PC-9 (cell line): ENCODE measurements around the gene SLC35F3. TPM values are rescaled to one million over a fixed set of nuclear protein-coding genes. Genes with fewer than 3 reads are reported as not detected.

Experiments
- BruUV-seq: library from RNA; stranded (reverse); fragments of 400-500 nt; replicated peaks from 2 replicates; lab custom pipeline; 2021; lab: Mats Ljungman, UMichigan
- CTCF ChIA-PET: fragments of 300-600 bp; sonication (Branson Sonifier 250); formaldehyde crosslinking; loops from one replicate; lab custom pipeline; 2022; ENCODE audit warnings: antibody characterized with exemption; lab: Charles Lee
- POLR2A ChIA-PET: fragments of 300-600 bp; sonication (Branson Sonifier 250); formaldehyde crosslinking; loops from one replicate; lab custom pipeline; 2022; ENCODE audit warnings: antibody characterized with exemption; ENCODE audit not compliant: unreplicated experiment; lab: Charles Lee
- DNase-seq, 2 experiments: peaks; one replicate each; pipeline versions ENCODE4 v3.0.0 to v3.0.0-alpha.2; 2015 to 2022; ENCODE audit warnings: mixed read lengths in 1 of 2
- H2AFZ ChIP-seq: fragments of 200-600 bp; sonication (generic); 2 replicates; pipeline ENCODE4 v1.8.1; 2017; ENCODE audit warnings: antibody characterized with exemption
- H3F3A ChIP-seq: fragments of 200-600 bp; sonication (generic); 2 replicates; pipeline ENCODE4 v1.8.1; 2017; ENCODE audit warnings: antibody characterized with exemption, mild to moderate bottlenecking, low read depth; ENCODE audit not compliant: insufficient read depth
- H3K27ac ChIP-seq: fragments of 200-600 bp; sonication (generic); 2 replicates; pipeline ENCODE4 v1.6.1; 2016; ENCODE audit warnings: mixed run types
- H3K27me3 ChIP-seq: fragments of 200-600 bp; sonication (generic); 2 replicates; pipeline ENCODE4 v1.6.1; 2016; ENCODE audit warnings: low read depth, mixed run types; ENCODE audit not compliant: insufficient read depth
- H3K36me3 ChIP-seq: fragments of 200-600 bp; sonication (generic); 2 replicates; pipeline ENCODE4 v1.6.1; 2016; ENCODE audit warnings: low read depth, mixed run types
- H3K4me1 ChIP-seq: fragments of 200-600 bp; sonication (generic); replicated peaks from 2 replicates; pipeline ENCODE4 v1.6.1; 2016; ENCODE audit warnings: mixed run types; ENCODE audit not compliant: insufficient read depth
- H3K4me2 ChIP-seq: fragments of 200-600 bp; sonication (generic); 2 replicates; pipeline ENCODE4 v1.6.1; 2017; ENCODE audit warnings: mixed run types
- H3K4me3 ChIP-seq: fragments of 200-600 bp; sonication (generic); 2 replicates; pipeline ENCODE4 v1.6.1; 2016; ENCODE audit warnings: mixed run types
- H3K79me2 ChIP-seq: fragments of 200-600 bp; sonication (generic); 2 replicates; pipeline ENCODE4 v1.6.1; 2017; ENCODE audit warnings: low read depth, mixed run types
- H3K9me2 ChIP-seq: fragments of 200-600 bp; sonication (generic); 2 replicates; pipeline ENCODE4 v1.8.1; 2017; ENCODE audit warnings: mild to moderate bottlenecking; ENCODE audit not compliant: insufficient read depth
- H3K9me3 ChIP-seq: fragments of 200-600 bp; sonication (generic); 2 replicates; pipeline ENCODE4 v1.8.1; 2016; ENCODE audit warnings: low read depth; ENCODE audit not compliant: insufficient read depth
- H4K20me1 ChIP-seq: fragments of 200-600 bp; sonication (generic); 2 replicates; pipeline ENCODE4 v1.8.1; 2017; ENCODE audit not compliant: insufficient read depth
- EZH2 ChIP-seq: fragments of 200-600 bp; sonication (generic); IDR thresholded peaks from 2 replicates; pipeline ENCODE4 v1.8.0; 2017; ENCODE audit warnings: antibody characterized with exemption, low read depth
- intact Hi-C: fragments of 100-400 bp; cut with micrococcal nuclease; formaldehyde crosslinking; loops from one replicate; pipeline ENCODE4 v1.10.0; 2022; ENCODE audit not compliant: unreplicated experiment
- total RNA-seq: library from RNA; stranded (reverse); gene quantifications from 2 replicates; pipeline ENCODE4 v1.2.3, GENCODE V29; 2021
- TF ChIP-seq, protein P1 (sequence below): fragments of 200-600 bp; sonication (generic); conservative IDR thresholded peaks from 2 replicates; pipeline ENCODE4 v1.6.1; 2017; ENCODE audit warnings: mixed run types, antibody characterized with exemption, mild to moderate bottlenecking, moderate library complexity

Gene SLC35F3
- total RNA-seq, 1 experiment from 2014 or later, result 6.1 TPM

DNA sequence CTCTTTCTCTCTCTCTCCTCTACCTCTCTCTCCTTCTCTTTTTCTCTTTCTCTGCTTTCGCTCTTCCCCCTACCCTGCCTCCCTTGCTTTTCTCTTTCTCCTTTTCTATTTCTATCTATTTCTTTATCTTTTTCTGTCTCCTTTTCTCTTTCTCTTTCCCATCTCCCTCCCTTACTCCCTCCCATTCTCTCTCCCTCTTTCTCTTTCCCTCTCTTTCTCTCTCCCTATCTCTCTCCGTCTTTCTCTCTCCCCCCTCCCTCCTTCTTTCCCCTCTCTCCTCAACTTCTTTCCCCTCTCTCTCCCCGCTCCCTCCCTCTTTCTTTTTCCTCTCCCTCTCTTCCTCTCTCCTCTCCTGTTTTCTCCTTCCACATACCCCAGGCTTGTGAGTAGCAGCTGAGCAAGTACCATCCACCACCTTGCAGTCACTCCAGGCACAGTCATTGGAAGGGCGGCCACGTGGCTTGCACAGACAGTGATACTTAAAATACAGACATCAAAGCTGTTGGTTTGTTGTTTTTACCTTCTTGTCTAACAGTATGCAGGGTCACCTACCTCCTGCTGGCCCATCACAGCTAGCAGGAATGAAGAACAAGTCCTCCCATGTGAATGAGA, 259.7 kb downstream of the SLC35F3 start:
- CTCF ChIA-PET, result no interaction called here
- Histone ChIP-seq H2AFZ (no peak overlapping the region), H3K4me1 (no peaks in the 10 kb centered on the region), H3K79me2 (no peaks in the 10 kb centered on the region), H3K9me3 (no peaks in the 10 kb centered on the region), H3K4me2 (no peak overlapping the region), H3K27ac (no peak overlapping the region), H4K20me1 (no peaks in the 10 kb centered on the region), H3F3A (no peaks in the 10 kb centered on the region), H3K36me3 (no peaks in the 10 kb centered on the region), H3K9me2 (no peaks in the 10 kb centered on the region), H3K27me3 (no peaks in the 10 kb centered on the region), H3K4me3 (no peak overlapping the region)
- TF ChIP-seq, protein P1, sequence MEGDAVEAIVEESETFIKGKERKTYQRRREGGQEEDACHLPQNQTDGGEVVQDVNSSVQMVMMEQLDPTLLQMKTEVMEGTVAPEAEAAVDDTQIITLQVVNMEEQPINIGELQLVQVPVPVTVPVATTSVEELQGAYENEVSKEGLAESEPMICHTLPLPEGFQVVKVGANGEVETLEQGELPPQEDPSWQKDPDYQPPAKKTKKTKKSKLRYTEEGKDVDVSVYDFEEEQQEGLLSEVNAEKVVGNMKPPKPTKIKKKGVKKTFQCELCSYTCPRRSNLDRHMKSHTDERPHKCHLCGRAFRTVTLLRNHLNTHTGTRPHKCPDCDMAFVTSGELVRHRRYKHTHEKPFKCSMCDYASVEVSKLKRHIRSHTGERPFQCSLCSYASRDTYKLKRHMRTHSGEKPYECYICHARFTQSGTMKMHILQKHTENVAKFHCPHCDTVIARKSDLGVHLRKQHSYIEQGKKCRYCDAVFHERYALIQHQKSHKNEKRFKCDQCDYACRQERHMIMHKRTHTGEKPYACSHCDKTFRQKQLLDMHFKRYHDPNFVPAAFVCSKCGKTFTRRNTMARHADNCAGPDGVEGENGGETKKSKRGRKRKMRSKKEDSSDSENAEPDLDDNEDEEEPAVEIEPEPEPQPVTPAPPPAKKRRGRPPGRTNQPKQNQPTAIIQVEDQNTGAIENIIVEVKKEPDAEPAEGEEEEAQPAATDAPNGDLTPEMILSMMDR, result no peak
- no peak for TF ChIP-seq EZH2
- no peak for DNase-seq
- intact Hi-C loops, result no loop called here
- POLR2A ChIA-PET, result interaction anchor here (0.5 kb wide), 1 partner anchor 193 kb away, joined by 16 read pairs; no protein-coding TSS in a partner anchor
- BruUV-seq, result no TSS peak

GRCh38 chr1:234168061-234168724, 263.7 kb downstream of the SLC35F3 start:
- no peak for DNase-seq
- ChIA-PET POLR2A (no interaction called here), CTCF (no interaction called here)
- Histone ChIP-seq H2AFZ (no peak overlapping the region), H3K79me2 (no peaks in the 10 kb centered on the region), H3K36me3 (no peaks in the 10 kb centered on the region), H3K4me3 (no peak overlapping the region), H3K4me2 (no peak overlapping the region), H3K4me1 (no peaks in the 10 kb centered on the region), H3K9me3 (no peaks in the 10 kb centered on the region), H3K9me2 (no peaks in the 10 kb centered on the region), H3K27me3 (no peaks in the 10 kb centered on the region), H3F3A (no peaks in the 10 kb centered on the region), H3K27ac (no peak overlapping the region), H4K20me1 (no peaks in the 10 kb centered on the region)
- TF ChIP-seq, protein P1, result no peak
- no peak for TF ChIP-seq EZH2
- intact Hi-C loops, result no loop called here
- BruUV-seq, result no TSS peak

DNA sequence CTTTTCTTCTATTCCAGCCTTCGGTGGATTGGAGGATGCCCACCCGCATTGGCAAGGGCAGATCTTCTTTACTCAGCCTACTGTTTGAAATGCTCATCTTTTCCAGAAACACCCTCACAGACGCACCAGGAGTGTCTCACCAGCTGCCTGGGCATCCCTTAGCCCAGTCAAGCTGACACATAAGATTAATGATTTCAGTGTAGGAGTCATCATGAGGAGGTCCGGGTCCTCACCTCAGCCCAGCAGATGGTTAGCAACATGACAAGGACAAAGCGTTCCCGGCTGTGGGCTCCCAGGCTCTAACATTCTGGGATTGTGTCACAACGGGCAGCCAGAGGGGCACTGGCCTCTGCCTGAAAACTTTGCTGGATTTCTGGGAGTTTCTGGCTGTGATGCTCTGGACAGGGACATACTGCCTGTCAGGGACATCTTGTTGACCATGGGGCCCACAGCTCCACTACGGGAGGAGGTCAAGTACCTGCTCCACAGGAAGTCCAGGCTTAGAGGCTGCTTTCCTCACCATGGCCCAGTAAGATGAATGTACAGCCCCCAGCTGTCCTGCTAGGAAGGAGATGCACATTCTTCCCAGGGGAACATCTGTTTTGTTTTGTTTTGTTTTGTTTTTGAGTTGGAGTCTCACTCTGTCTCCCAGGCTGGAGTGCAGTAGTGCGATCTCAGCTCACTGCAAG, 264.8 kb downstream of the SLC35F3 start:
- no peak for DNase-seq
- intact Hi-C loops, result no loop called here
- Histone ChIP-seq H3K9me2 (no peaks in the 10 kb centered on the region), H3K27me3 (no peaks in the 10 kb centered on the region), H3K4me3 (no peak overlapping the region), H3K4me2 (no peak overlapping the region), H3K36me3 (no peaks in the 10 kb centered on the region), H3K79me2 (no peaks in the 10 kb centered on the region), H3F3A (no peaks in the 10 kb centered on the region), H3K4me1 (no peaks in the 10 kb centered on the region), H4K20me1 (no peaks in the 10 kb centered on the region), H3K27ac (no peak overlapping the region), H3K9me3 (no peaks in the 10 kb centered on the region), H2AFZ (no peak overlapping the region)
- TF ChIP-seq, protein P1, result no peak
- no peak for TF ChIP-seq EZH2
- BruUV-seq, result no TSS peak
- POLR2A ChIA-PET, result interaction anchor here (0.6 kb wide), 1 partner anchor 131 kb away, joined by 3 read pairs; no protein-coding TSS in a partner anchor
- CTCF ChIA-PET, result no interaction called here
